Suprapubic skin (tissue), 4 donors: ENCODE data around the gene HAPLN3.

Source experiments
- EP300 ChIP-seq: sonication (generic); formaldehyde crosslinking; IDR thresholded peaks from one replicate; pipeline ENCODE4 v1.6.1; 2017; ENCODE audit warnings: antibody characterized with exemption
- POLR2A ChIP-seq, 2 donors: fragments of 450-650 bp; IDR thresholded peaks; one replicate each; pipeline ENCODE4 v1.6.1; 2017; ENCODE audit warnings: antibody characterized with exemption in 2 of 2, mild to moderate bottlenecking in 2 of 2, moderate library complexity in 2 of 2
- POLR2AphosphoS5 ChIP-seq, 3 donors: sonication (generic); formaldehyde crosslinking; IDR thresholded peaks; one replicate each; pipeline ENCODE4 v1.6.1; 2017; ENCODE audit warnings: antibody characterized with exemption in 3 of 3
- TF ChIP-seq, protein P1 (sequence below), 2 donors: fragments of 200-600 bp in 1 of 2; fragments of 450-650 bp in 1 of 2; sonication (generic) in 1 of 2; IDR thresholded peaks; one replicate each; pipeline ENCODE4 v1.5.1; 2016 to 2019; ENCODE audit warnings: antibody characterized with exemption in 2 of 2, mild to moderate bottlenecking in 1 of 2, moderate library complexity in 1 of 2

DNA sequence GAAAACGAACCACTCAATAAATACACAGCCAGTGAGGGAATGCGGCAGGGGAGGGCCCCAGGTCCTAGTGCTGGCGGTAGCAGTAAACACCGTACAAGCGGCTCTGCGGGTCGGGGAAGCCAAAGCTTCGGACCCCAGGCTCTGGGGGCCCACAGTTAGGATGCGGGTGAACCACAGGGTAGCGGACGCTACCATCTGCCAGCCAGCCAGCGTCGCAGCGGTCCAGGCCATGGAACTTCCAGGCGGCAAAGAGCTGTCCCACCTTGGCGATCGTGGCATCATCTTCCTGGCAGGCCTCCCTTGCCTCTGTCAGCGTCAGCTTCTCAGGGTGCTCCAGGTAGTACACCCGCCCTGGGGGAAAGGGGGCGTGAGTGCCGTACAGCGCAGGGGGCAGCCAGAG is 17.4 kb downstream of the HAPLN3 start:
- TF ChIP-seq, protein P1, sequence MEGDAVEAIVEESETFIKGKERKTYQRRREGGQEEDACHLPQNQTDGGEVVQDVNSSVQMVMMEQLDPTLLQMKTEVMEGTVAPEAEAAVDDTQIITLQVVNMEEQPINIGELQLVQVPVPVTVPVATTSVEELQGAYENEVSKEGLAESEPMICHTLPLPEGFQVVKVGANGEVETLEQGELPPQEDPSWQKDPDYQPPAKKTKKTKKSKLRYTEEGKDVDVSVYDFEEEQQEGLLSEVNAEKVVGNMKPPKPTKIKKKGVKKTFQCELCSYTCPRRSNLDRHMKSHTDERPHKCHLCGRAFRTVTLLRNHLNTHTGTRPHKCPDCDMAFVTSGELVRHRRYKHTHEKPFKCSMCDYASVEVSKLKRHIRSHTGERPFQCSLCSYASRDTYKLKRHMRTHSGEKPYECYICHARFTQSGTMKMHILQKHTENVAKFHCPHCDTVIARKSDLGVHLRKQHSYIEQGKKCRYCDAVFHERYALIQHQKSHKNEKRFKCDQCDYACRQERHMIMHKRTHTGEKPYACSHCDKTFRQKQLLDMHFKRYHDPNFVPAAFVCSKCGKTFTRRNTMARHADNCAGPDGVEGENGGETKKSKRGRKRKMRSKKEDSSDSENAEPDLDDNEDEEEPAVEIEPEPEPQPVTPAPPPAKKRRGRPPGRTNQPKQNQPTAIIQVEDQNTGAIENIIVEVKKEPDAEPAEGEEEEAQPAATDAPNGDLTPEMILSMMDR (IDR thresholded peaks at IDR 0.05), result no peak
- TF ChIP-seq POLR2A (IDR thresholded peaks at IDR 0.05) (no peak), POLR2AphosphoS5 (IDR thresholded peaks at IDR 0.05) (no peak), EP300 (no peak)
